ENCODE results near the gene HNRNPU. TPM values are rescaled to one million over a fixed set of nuclear protein-coding genes. Genes with fewer than 3 reads are reported as not detected.

The HNRNPU gene
- polyA plus RNA-seq, 1 donor from 2014 or later: 346 TPM

- TF ChIP-seq POLR2AphosphoS5 (IDR thresholded peaks at IDR 0.05) (peak; percentile 15), CTCF (IDR thresholded peaks at IDR 0.05; ENCODE audit: poor library complexity, severe bottlenecking) (no peak)
- peaks cover 8% of the 10 kb centered on the region for H3K36me3 ChIP-seq (ENCODE audit: insufficient read depth, low read length)
- H3K9ac ChIP-seq (ENCODE audit: low read length): peak overlapping the region; percentile 100
- peaks cover 70% of the 10 kb centered on the region for H3K79me2 ChIP-seq (replicated peaks; ENCODE audit: insufficient read depth, low read length)
- H3F3A ChIP-seq (ENCODE audit: insufficient read depth, low read length, poor library complexity, severe bottlenecking): peaks cover 14% of the 10 kb centered on the region
- H2AFZ ChIP-seq (ENCODE audit: low read depth, low read length): no peak overlapping the region
- no peaks in the 10 kb centered on the region for H3K9me3 ChIP-seq (ENCODE audit: low read length)
- H3K27ac ChIP-seq (ENCODE audit: low read length): no peak overlapping the region
- H3K4me3 ChIP-seq (ENCODE audit: low read length): peak overlapping the region; percentile 97
- peaks cover 40% of the 10 kb centered on the region for H4K20me1 ChIP-seq (ENCODE audit: insufficient read depth)
- H3K4me2 ChIP-seq (ENCODE audit: low read length): peak overlapping the region; percentile 77
- no peaks in the 10 kb centered on the region for H3K9me2 ChIP-seq (ENCODE audit: insufficient read depth, low read length)
- H3K27me3 ChIP-seq (ENCODE audit: insufficient read depth, low read depth, low read length): no peaks in the 10 kb centered on the region
Measured at GRCh38 chr1:244861683-244862082, 2.7 kb downstream of the HNRNPU start.

DNA sequence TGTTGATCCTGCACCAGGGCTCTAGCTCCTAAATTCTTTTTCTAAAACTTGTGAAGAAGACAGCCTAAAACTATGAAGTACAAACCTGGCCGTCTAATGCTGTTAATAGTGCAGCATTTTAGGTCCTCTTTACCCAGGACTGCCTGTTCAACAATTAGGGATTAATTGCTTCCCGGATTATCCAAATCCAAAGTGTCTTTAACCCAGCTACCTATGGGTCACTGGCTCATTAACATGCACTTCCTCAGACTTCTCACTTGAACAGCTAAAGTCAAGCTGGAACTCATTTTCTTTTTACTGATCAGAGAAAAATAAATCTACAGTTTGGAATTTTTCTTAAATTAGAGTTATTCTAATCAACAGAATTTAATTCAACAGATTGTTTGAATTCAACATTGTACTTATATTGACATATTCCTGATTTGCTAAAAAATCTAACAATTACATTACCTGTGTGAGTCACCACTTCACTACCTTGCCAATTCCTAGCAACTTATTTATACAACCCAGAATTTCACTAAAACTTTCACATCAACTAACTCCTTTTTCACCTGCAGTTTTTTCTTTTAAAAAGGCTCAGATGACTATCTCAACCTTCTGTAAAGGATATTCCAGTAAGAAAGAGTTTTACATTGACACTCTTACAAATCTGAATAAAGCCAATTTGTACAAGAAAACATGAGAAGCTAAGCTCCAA lies 3.3 kb downstream of the HNRNPU start:
- H3K36me3 ChIP-seq (ENCODE audit: insufficient read depth, low read length): peaks cover 10% of the 10 kb centered on the region

More for the DNA sequence above, 3.3 kb downstream of the HNRNPU start:
- TF ChIP-seq TAF1 (IDR thresholded peaks at IDR 0.05; ENCODE audit: low read depth) (no peak), SMC3 (conservative IDR thresholded peaks at IDR 0.05; ENCODE audit: poor library complexity) (no peak), POLR2AphosphoS5 (IDR thresholded peaks at IDR 0.05) (no peak), RAD21 (conservative IDR thresholded peaks at IDR 0.05) (no peak), CTCF (IDR thresholded peaks at IDR 0.05; ENCODE audit: poor library complexity, severe bottlenecking) (no peak), MXI1 (conservative IDR thresholded peaks at IDR 0.05; ENCODE audit: poor library complexity, severe bottlenecking) (no peak), EZH2 (IDR thresholded peaks at IDR 0.05; ENCODE audit: borderline replicate concordance, insufficient read depth, low read length, poor library complexity, severe bottlenecking) (no peak), REST (IDR thresholded peaks at IDR 0.05; ENCODE audit: borderline replicate concordance) (no peak), EP300 (conservative IDR thresholded peaks at IDR 0.05; ENCODE audit: poor library complexity, severe bottlenecking) (no peak)
- Histone ChIP-seq H3F3A (ENCODE audit: insufficient read depth, low read length, poor library complexity, severe bottlenecking) (peaks cover 14% of the 10 kb centered on the region), H2AFZ (ENCODE audit: low read depth, low read length) (no peak overlapping the region), H3K9ac (ENCODE audit: low read length) (peak overlapping the region; percentile 100), H3K9me2 (ENCODE audit: insufficient read depth, low read length) (no peaks in the 10 kb centered on the region), H3K79me2 (replicated peaks; ENCODE audit: insufficient read depth, low read length) (peaks cover 75% of the 10 kb centered on the region), H3K4me3 (ENCODE audit: low read length) (peak overlapping the region; percentile 97), H3K4me2 (ENCODE audit: low read length) (peak overlapping the region; percentile 77), H3K27me3 (ENCODE audit: insufficient read depth, low read depth, low read length) (no peaks in the 10 kb centered on the region), H3K27ac (ENCODE audit: low read length) (no peak overlapping the region), H3K9me3 (ENCODE audit: low read length) (no peaks in the 10 kb centered on the region), H4K20me1 (ENCODE audit: insufficient read depth) (peaks cover 45% of the 10 kb centered on the region)

Data from neural cell (in vitro differentiated cells).